Upper lobe of left lung (tissue), 4 donors: ENCODE measurements around the gene ATP2B2.

Experiments used
- POLR2AphosphoS5 ChIP-seq, 2 donors: sonication (generic); formaldehyde crosslinking; IDR thresholded peaks; one replicate each; pipeline ENCODE4 v1.5.1; 2017; ENCODE audit warnings: antibody characterized with exemption in 2 of 2
- TF ChIP-seq, protein P1 (sequence below), 6 experiments: fragments of 450-650 bp in 4 of 6; fragments of 200-600 bp in 2 of 6; sonication (generic) in 2 of 6; IDR thresholded peaks; one replicate each; pipeline ENCODE4 v1.5.1; 2016 to 2019; ENCODE audit warnings: antibody characterized with exemption in 6 of 6

DNA sequence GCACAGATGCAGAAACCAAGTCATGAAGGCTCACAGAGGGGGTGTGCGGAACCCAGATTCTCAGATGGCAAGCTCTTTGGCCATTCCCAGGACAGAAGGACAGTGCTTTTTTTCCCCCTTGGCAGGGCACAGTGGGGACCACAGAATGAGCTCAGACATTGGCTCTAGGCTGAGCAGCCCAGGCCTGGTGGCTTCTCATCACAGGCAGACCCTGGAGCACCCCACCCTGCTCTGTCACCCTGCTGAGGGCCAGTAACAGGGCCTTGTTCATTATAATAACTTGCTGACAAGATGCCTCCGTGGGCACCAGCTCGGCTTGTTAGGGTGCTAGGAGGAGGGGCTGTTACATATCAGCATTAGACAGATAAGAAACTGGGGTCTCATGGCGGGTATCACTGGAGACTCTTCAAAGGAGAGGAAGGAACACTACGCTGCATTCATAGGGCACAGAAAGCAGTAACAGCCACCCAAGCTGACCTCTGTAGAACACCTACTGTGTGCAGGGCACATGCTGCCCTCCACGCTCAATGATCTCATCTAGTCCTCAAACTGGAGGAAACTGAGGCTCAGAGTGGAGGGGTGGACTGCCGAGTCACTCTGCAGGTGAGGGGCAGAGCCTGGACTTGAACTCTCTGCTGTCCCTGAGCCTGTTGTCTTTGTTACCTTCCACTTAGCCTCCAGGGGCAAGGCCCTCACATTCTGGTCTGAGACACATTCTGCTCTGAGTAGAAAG lies 114.6 kb downstream of the ATP2B2 start:
- no peak for TF ChIP-seq POLR2AphosphoS5 (IDR thresholded peaks at IDR 0.05)
- TF ChIP-seq, protein P1, sequence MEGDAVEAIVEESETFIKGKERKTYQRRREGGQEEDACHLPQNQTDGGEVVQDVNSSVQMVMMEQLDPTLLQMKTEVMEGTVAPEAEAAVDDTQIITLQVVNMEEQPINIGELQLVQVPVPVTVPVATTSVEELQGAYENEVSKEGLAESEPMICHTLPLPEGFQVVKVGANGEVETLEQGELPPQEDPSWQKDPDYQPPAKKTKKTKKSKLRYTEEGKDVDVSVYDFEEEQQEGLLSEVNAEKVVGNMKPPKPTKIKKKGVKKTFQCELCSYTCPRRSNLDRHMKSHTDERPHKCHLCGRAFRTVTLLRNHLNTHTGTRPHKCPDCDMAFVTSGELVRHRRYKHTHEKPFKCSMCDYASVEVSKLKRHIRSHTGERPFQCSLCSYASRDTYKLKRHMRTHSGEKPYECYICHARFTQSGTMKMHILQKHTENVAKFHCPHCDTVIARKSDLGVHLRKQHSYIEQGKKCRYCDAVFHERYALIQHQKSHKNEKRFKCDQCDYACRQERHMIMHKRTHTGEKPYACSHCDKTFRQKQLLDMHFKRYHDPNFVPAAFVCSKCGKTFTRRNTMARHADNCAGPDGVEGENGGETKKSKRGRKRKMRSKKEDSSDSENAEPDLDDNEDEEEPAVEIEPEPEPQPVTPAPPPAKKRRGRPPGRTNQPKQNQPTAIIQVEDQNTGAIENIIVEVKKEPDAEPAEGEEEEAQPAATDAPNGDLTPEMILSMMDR (IDR thresholded peaks at IDR 0.05) = no peak
